Testis (tissue), 3 donors: ENCODE results near the gene SLC7A5. TPM values are rescaled to one million over a fixed set of nuclear protein-coding genes. Genes with fewer than 3 reads are reported as not detected.

Experiments
- DNase-seq: peaks from one replicate; pipeline ENCODE4 v3.0.0-alpha.2; 2019
- H3K27ac ChIP-seq, 2 donors: fragments of 200-600 bp; sonication (generic); one replicate each; pipeline ENCODE4 v1.5.1; 2019
- H3K27me3 ChIP-seq: fragments of 200-600 bp; sonication (generic); one replicate; pipeline ENCODE4 v1.5.1; 2019
- H3K36me3 ChIP-seq: fragments of 200-600 bp; sonication (generic); one replicate; pipeline ENCODE4 v1.5.1; 2017; ENCODE audit warnings: low read depth; ENCODE audit errors: missing control alignments
- H3K4me1 ChIP-seq: fragments of 200-600 bp; sonication (generic); one replicate; pipeline ENCODE4 v1.5.1; 2019
- H3K4me3 ChIP-seq, 2 donors: fragments of 200-600 bp; sonication (generic); one replicate each; pipeline ENCODE4 v1.5.1; 2017 to 2019
- H3K9me3 ChIP-seq: fragments of 200-600 bp; sonication (generic); one replicate; pipeline ENCODE4 v1.5.1; 2017
- POLR2A ChIP-seq: fragments of 450-650 bp; IDR thresholded peaks from one replicate; pipeline ENCODE4 v1.6.1; 2017; ENCODE audit warnings: antibody characterized with exemption, mild to moderate bottlenecking, moderate library complexity
- WGBS, 2 donors: methylation state at CpG; one replicate each; pipeline ENCODE4 v1.1.5; 2018; 5-methylcytosine and 5-hydroxymethylcytosine counted together
- intact Hi-C: fragments of 100-400 bp; cut with DNase I; formaldehyde crosslinking; loops from one replicate; pipeline ENCODE4 v1.15.1; 2023; ENCODE audit warnings: low total_unique reads
- polyA plus RNA-seq: library from polyadenylated mRNA; stranded (reverse); fragments of 350-450 nt; fragmentation: Illumina TruSeq; extraction: RNeasy Lipid Tissue Mini Kit (QIAGEN cat#74804); gene quantifications from one replicate; pipeline ENCODE4 v1.2.3, GENCODE V29; 2014; ENCODE audit warnings: low read depth, low replicate concordance; ENCODE audit not compliant: insufficient read depth
- total RNA-seq, 2 donors: library from RNA; depleted of rRNA; stranded (reverse); fragments of >200 nt; gene quantifications; one replicate each; pipeline ENCODE4 v1.2.3, GENCODE V29; 2016
- TF ChIP-seq, protein P1 (sequence below), 3 experiments: fragments of 450-650 bp in 2 of 3; fragments of 200-600 bp in 1 of 3; sonication (generic) in 1 of 3; IDR thresholded peaks; one replicate each; pipeline ENCODE4 v1.5.1; 2016 to 2019; ENCODE audit warnings: antibody characterized with exemption in 3 of 3, mild to moderate bottlenecking in 2 of 3, moderate library complexity in 1 of 3

The SLC7A5 gene
- total and polyA plus RNA-seq, 3 donors from 2014 or later: 179 to 290 (median 263) TPM

DNA sequence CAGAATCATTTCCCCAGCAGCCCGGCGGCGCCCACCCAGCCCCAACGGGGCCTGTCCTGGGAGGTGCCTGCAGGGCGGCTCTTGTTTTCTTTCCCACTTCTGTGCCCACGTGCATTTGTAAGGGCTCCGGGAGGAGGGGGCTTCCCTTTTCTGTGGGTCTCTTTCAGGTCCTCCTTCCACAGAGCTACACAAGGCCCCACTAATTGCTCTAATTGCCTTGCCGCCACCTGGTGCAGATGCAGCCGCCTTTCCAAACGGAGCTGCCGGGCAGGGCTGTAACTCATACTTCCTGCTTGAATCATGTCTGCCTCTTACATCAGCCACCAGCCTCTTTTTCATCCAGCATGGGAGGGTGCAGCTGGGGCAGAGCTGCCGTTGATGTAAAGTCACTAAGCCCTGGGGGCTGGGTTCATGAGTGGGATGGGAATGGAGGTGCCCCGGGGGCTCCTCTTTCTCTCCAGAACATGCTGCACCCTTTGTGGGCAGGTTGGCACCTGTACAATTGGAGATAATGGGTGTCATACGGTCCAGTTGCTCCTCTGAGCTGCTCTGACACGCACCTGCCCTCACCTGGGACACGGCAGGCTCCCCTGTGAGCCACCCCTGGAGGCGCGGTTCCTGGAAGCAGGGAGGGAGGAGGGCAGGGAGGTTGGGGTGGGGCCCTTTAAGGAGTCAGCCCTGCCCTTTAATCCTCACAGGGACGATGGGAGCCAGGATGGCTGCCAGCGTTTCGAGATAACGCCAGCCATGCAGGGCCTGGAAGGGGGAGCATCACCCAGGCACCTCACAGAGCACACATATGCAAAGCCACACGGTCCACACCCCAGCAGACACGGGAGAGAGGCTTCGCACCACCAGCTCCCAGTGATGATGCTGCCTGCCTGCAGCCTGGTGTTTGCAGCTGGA is 62.4 kb downstream of the SLC7A5 start:
- intact Hi-C loops: no loop called here
- H3K4me1 ChIP-seq: peaks cover 16% of the 10 kb centered on the region
- no peaks in the 10 kb centered on the region for H3K36me3 ChIP-seq
- no peaks in the 10 kb centered on the region for H3K27me3 ChIP-seq
- WGBS, 2 donors: 12 to 18% methylated on average over 10 to 25 of the region's 25 CpGs
- peak overlapping the region in 1 of 2 donors; percentile 48 for H3K4me3 ChIP-seq
- H3K27ac ChIP-seq: no peak overlapping the region
- DNase-seq: peak; percentile 64
- TF ChIP-seq, protein P1, sequence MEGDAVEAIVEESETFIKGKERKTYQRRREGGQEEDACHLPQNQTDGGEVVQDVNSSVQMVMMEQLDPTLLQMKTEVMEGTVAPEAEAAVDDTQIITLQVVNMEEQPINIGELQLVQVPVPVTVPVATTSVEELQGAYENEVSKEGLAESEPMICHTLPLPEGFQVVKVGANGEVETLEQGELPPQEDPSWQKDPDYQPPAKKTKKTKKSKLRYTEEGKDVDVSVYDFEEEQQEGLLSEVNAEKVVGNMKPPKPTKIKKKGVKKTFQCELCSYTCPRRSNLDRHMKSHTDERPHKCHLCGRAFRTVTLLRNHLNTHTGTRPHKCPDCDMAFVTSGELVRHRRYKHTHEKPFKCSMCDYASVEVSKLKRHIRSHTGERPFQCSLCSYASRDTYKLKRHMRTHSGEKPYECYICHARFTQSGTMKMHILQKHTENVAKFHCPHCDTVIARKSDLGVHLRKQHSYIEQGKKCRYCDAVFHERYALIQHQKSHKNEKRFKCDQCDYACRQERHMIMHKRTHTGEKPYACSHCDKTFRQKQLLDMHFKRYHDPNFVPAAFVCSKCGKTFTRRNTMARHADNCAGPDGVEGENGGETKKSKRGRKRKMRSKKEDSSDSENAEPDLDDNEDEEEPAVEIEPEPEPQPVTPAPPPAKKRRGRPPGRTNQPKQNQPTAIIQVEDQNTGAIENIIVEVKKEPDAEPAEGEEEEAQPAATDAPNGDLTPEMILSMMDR (IDR thresholded peaks at IDR 0.05): no peak
- no peaks in the 10 kb centered on the region for H3K9me3 ChIP-seq

GRCh38 chr16:87806261-87806640 is 63.1 kb downstream of the SLC7A5 start:
- Histone ChIP-seq H3K27ac (no peak overlapping the region), H3K36me3 (no peaks in the 10 kb centered on the region), H3K4me3 (peak overlapping the region in 1 of 2 donors; percentile 48), H3K9me3 (no peaks in the 10 kb centered on the region), H3K4me1 (peaks cover 16% of the 10 kb centered on the region), H3K27me3 (no peaks in the 10 kb centered on the region)
- intact Hi-C loops: no loop called here
- TF ChIP-seq POLR2A: no peak
- DNase-seq: no peak
- 26% methylated on average over 16 of the region's 16 CpGs; no CpG with 5 or more reads in 1 of the 2 donors for WGBS, 2 donors

GRCh38 chr16:87803385-87803784 is 65.9 kb downstream of the SLC7A5 start:
- intact Hi-C loops: no loop called here

DNA sequence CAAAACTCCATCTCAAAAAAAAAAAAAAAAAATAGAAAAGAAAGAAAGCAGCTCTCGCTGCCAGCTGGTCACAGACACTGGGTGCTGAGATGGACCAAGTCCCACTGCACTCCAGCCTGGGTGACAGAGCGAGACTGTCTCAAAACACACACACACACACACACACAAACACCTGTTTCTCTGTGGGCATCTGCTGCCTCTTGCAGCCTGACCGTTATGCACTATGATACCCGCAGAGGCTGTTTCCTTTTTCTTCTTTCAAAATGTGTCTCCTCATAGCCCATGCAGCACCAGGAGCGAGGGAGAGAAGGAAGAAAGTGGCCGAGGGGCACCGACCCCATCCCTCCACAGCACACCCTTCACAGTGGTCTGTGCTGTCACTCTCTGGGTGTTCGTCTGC is 66.6 kb downstream of the SLC7A5 start:
- no peaks in the 10 kb centered on the region for H3K27me3 ChIP-seq
- no peak overlapping the region for H3K27ac ChIP-seq
- DNase-seq: no peak
- H3K4me1 ChIP-seq: peaks cover 16% of the 10 kb centered on the region
- WGBS, 2 donors: 86 to 92% methylated on average over 8 of the region's 8 CpGs
- intact Hi-C loops: no loop called here
- no peaks in the 10 kb centered on the region for H3K9me3 ChIP-seq
- H3K4me3 ChIP-seq: no peak overlapping the region
- no peaks in the 10 kb centered on the region for H3K36me3 ChIP-seq
- TF ChIP-seq, protein P1 (IDR thresholded peaks at IDR 0.05): no peak
- no peak for TF ChIP-seq POLR2A

More at GRCh38 chr16:87803385-87803784, 65.9 kb downstream of the SLC7A5 start:
- Histone ChIP-seq H3K36me3 (no peaks in the 10 kb centered on the region), H3K4me3 (no peak overlapping the region), H3K4me1 (peaks cover 16% of the 10 kb centered on the region), H3K27me3 (no peaks in the 10 kb centered on the region), H3K9me3 (no peaks in the 10 kb centered on the region), H3K27ac (no peak overlapping the region)
- DNase-seq: no peak
- TF ChIP-seq POLR2A: no peak
- TF ChIP-seq, protein P1 (IDR thresholded peaks at IDR 0.05): no peak
- WGBS, 2 donors: 93% methylated on average over 5 of the region's 5 CpGs; no CpG with 5 or more reads in 1 of the 2 donors

GRCh38 chr16:87801679-87802259 is 67.5 kb downstream of the SLC7A5 start:
- H3K27ac ChIP-seq: no peak overlapping the region
- no peak overlapping the region for H3K4me3 ChIP-seq
- H3K4me1 ChIP-seq: peaks cover 10% of the 10 kb centered on the region
- H3K27me3 ChIP-seq: no peaks in the 10 kb centered on the region
- no peak for DNase-seq
- WGBS, 2 donors: 91 to 94% methylated on average over 15 to 16 of the region's 16 CpGs
- H3K36me3 ChIP-seq: no peaks in the 10 kb centered on the region
- intact Hi-C loops: no loop called here
- H3K9me3 ChIP-seq: no peaks in the 10 kb centered on the region
- no peak for TF ChIP-seq POLR2A
- TF ChIP-seq, protein P1 (IDR thresholded peaks at IDR 0.05): no peak
